VCaP (cell line): ENCODE results near the gene STYX.

Experiments
- H3K27ac ChIP-seq: fragments of 450-650 bp; 2 replicates; pipeline ENCODE4 v1.5.1; 2017
- TF ChIP-seq, protein P1 (sequence below): fragments of 450-650 bp; conservative IDR thresholded peaks from 2 replicates; pipeline ENCODE4 v1.5.1; 2017; ENCODE audit warnings: mild to moderate bottlenecking, moderate library complexity

Gene STYX

GRCh38 chr14:52694761-52695480 is 35.0 kb upstream of the STYX start:
- TF ChIP-seq, protein P1, sequence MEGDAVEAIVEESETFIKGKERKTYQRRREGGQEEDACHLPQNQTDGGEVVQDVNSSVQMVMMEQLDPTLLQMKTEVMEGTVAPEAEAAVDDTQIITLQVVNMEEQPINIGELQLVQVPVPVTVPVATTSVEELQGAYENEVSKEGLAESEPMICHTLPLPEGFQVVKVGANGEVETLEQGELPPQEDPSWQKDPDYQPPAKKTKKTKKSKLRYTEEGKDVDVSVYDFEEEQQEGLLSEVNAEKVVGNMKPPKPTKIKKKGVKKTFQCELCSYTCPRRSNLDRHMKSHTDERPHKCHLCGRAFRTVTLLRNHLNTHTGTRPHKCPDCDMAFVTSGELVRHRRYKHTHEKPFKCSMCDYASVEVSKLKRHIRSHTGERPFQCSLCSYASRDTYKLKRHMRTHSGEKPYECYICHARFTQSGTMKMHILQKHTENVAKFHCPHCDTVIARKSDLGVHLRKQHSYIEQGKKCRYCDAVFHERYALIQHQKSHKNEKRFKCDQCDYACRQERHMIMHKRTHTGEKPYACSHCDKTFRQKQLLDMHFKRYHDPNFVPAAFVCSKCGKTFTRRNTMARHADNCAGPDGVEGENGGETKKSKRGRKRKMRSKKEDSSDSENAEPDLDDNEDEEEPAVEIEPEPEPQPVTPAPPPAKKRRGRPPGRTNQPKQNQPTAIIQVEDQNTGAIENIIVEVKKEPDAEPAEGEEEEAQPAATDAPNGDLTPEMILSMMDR, result no peak
- peak overlapping the region; percentile 93 for H3K27ac ChIP-seq

GRCh38 chr14:52695481-52696091 is 34.4 kb upstream of the STYX start, which contains the start of gene ERO1A:
Gene ERO1A, minus strand, starts transcription at chr14:52695558. Its CDS starts 77 bp downstream, at chr14:52695481.
- peak within 1 kb of the TSS; percentile 93 for H3K27ac ChIP-seq
- TF ChIP-seq, protein P1, result no peak

DNA sequence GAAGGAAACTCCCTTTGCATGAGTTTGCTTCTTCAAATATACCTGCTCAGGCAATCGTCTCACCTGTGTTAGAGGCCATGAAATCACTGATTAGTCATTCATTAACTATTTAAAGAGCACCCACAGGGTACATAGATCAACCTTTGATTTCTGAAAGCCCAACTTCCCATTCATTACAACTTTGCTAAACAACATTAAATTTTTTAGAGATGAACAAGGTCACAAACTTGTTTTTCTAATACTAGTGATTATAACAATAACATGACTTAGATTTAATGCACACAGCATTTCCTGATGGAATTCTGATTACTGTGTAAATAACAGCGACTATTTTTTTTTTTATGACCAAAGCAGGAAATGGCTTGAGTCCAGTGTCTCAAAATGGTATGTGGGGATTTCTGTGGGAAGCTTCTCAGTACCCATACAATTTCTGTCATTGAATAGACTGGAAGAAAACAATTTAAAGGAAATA is 29.2 kb upstream of the STYX start:
- H3K27ac ChIP-seq, result peak overlapping the region; percentile 92
- TF ChIP-seq, protein P1, result no peak

DNA sequence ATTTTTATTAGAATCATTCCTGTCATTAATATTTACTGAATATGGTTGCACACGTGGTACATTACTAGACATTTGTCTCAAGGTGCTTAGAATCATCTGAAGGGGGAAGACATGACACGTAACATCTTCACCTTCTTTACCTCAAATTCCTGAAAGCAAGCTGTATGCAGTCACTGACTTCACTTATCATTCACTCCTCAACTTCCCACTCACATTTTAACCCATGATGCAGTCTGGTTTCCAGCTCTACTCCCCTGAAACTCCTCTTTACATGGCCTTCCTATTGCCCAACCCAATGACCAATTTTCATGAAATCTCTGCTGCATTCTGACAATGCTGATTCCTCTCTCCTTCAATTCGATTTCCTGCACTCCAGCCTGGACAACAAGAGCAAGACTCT is 28.7 kb upstream of the STYX start:
- TF ChIP-seq, protein P1, result no peak
- H3K27ac ChIP-seq, result peak overlapping the region; percentile 92

DNA sequence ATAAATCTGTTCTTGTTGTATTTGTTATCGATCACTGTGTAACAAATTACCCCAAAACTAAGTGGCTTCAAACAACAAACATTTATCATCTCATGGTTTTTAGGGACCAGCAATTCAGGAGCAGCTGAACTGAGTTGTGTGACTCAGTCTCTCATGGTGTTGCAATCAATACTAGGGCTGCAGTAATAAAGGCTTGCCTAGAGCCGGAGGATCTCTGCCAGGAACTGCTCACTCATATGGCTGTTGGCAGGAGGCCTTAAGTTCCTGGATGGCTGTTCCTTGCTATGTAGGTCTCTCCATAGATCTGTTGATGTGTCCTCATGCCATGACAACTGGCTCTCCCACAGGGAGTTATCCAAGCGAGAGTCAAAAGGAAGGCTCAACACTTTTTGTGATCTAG is 26.7 kb upstream of the STYX start:
- H3K27ac ChIP-seq, result no peak overlapping the region
- TF ChIP-seq, protein P1, result no peak

DNA sequence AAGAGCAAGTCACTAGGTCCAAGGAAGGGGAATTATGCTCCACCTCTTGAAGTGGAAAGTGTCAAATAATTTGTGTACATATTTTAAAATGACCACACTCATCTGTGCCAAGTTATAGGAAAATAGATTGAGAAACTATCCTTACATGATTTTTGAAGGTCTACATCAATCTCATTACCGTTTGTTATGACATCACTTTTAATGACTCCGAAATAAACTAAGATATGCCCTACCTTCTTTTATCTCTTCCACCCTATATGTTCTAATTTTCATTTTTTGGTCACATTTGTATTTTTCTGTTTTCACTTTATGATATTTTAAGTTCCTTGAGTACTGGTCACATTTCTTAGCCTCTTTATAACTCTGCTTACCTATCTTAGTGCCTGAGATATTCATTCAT is 26.3 kb upstream of the STYX start:
- TF ChIP-seq, protein P1, result no peak
- no peak overlapping the region for H3K27ac ChIP-seq

- TF ChIP-seq, protein P1, result no peak
- peak overlapping the region; percentile 87 for H3K27ac ChIP-seq
These were observed 23.7 kb upstream of the STYX start for GRCh38 chr14:52706286-52706685.
